ENCODE results near the gene ADAMTS6.
"Not testable (repeated sequence)": the region's sequence is repeated elsewhere in the genome, so short reads cannot be mapped to it uniquely, and the experiment has no call there.

The ADAMTS6 gene

DNA sequence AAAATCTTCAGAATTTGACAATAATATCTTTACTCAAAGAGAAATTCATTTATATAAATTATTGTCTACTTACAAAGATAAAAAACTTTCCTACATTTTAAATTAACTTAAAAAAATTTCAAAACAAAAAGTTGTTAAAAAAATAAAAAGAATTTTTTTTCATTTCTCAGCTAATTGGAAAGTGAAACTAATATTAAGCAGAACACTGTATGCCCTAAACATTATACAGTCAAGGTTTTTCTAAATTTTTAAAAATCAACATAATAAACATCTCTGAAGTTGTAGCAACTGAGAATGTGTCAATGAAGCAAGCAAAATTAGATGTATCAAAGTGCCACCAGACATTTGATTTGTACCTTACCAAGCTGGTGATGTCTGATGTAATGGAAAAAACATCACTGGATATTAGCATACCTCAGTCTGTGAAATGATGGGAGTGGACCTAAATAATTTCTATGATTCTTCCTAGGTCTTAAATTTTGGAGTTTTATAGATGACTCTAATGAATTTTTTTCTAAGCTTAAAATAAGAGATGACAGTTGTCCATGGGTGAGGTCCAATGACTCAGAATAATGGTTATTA is 290.1 kb downstream of the ADAMTS6 start:
- no peak for DNase-seq

DNA sequence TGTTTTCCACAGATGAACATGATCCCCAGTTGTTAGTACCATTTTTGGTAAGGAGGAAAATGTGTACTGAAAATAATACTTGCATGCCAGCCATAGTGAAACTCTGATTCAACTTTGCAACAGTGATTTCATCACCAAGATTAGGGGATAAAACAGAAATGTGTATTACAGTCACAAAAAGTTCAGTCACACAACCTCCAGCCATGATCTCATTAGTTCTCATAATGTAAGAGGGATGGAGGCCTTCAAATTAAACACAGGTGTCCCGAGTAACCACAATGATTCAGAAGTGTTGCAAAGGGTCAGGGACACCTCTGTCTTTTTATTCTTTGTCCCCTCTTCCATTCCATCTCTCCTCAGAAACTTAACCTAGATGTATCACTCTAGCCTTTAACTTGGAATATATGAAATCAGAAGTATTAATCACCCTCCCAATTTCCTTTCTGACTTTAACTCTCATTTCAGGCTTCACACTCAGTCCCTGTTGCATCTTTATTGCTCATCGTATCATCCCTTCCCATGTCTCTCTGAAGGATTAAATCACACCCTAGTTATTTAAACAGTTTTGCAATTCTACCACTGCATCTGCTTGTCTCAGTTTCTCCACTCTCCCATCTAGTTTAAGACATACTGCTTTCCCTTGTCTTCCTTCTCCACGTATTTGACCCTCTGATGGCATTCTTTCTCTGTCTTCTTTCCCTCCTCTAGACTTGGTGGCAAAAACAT is 291.2 kb downstream of the ADAMTS6 start:
- no peak for DNase-seq

DNA sequence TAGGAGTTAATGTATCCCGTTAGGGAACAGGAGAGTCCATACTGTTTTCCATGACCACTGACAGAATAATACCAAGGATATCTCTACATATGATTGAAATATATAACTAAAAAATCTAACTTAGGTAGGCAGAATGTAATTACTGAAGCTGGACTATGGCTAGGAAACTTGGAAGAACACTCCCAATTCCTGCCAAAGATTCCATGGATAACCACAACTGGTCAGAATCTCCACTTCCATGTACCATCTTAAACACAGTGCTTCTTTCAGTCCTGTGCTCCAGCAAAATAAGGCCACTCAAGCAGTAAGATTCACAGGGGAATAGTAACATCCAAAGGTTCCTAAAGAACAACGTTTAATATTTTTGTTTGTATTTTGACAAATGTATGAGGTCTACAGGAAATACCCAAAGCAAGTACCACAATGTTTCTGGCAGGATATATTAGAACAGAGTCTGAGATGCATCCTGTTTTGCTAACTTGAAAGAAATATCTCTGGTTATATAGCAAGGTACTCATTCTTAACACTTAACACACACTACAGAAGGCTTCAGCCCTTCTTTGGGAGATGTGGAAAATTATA is 295.0 kb downstream of the ADAMTS6 start:
- DNase-seq = no peak

DNA sequence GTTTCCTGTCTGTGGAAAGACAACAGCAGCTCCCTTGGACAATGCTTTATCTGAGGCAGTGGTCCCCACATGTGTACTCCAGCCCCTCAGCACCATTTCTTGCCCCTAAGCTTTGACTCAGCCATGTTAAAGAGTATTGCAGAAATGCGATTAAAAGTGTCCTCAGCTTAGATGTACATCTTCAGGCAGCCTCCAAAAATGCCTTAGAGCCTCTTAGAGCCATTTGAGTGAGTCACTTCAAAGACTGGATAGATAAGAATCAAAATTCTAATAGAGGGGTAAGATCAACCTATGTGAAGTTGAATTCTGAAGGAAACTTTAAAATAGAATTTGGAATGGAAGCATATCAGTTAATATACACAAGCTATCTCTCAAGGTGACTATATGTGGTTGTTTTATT is 296.3 kb downstream of the ADAMTS6 start:
- no peak for DNase-seq

DNA sequence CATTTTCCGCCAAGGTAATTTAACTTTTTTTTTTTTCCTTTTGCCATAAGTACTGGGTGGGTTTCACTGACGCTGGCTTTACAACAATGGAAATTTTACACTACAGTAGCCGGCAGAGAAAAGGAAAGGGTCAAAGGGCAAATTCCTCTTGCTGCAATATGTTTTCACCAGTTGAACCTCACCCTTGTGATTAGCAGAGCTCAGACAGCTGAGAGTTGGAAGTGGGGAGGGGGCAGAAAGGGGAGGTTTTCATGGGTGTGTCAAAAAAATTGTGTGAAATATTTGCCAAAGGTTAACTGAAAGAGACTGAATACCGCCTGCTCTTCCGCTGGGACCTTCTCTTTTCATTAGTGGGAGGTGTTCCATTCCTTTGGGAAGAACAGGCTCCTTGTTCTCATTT is 296.9 kb downstream of the ADAMTS6 start:
- DNase-seq = no peak

DNA sequence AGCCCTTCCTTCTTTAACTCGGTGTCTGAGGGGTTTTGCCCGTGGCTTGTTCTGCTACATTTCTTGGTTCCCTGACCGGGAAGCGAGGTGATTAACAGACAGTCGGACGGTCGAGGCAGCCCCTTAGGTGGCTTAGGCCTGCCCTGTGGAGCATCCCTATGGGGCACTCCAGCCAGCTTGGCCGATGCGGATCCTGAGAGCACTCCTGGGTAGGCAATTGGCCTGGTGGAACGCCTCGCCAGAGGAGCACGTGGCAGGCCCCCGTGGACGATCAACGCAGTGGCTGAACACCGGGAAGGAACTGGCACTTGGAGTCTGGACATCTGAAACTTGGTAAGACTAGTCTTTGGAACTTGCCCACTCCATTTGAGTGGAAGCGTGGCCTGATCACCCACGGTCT is 307.5 kb downstream of the ADAMTS6 start:
- not testable (repeated sequence) for DNase-seq

DNA sequence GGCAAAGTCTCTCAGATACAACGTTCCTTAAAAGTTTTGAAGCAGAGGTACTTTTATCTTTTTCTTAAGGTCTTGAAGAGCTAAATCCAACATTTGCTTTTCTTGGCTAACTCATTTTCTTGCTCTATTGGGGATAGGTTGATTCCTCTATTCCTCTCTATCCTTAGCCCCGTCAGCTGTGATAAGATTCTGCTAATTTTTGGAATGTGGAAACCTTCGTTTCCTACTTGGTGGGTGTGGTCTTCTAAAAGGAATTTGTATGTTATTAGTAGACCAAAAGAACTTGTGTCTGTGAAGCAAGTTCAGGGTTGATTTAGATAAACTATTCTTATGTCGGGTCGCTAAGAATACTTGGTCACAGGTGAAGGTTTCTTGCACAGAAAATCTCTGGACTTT is 308.6 kb downstream of the ADAMTS6 start:
- DNase-seq = no peak

DNA sequence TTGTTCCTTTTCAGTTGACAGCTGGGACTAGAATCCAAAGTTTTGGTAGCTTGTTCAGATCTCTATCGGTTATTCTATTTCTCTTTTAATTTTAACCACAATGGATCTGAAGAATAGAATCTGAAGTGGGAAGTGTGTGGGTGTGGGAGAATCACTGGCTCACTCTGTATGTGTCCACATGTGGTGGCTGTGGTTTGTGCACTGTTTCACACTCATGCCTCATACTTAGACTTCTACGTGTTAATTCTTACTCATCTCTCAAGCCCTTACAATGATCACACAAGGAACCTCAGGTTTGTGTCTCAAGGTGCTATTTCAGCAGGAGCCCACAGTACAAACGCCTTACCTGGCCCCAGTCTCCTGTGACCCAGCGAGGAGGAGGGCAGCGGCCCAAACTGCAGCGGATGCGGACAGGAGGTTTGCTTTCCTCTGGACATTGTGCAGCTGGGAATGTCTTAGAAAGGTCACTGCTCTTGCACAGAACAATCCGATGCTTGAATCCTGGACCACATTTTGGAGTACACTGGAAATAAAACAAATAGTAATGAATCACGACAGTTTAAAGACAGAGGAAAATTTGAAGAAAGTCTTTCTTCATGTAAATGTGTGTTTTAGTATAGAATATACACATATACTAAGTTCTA is 309.1 kb downstream of the ADAMTS6 start:
- DNase-seq = no peak

DNA sequence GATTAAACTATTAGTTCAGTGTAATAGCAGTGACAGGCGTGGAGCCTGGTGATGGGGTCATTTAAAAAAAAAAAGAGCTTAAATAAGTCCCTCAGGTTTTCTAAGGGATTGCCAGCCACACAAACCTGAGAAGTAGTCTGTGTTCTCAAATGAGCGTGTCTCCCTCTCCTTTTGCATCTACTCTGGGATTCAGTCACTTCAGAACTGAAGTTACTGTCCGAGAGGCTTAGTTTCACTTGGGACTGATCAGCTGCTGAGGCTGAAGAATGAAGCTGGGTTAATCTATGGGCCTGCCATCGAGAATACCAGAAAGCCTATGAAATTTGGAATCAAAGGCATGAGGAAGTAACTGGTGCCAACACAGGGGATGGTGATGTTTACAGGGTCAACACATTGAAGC is 310.1 kb downstream of the ADAMTS6 start:
- no peak for DNase-seq

DNA sequence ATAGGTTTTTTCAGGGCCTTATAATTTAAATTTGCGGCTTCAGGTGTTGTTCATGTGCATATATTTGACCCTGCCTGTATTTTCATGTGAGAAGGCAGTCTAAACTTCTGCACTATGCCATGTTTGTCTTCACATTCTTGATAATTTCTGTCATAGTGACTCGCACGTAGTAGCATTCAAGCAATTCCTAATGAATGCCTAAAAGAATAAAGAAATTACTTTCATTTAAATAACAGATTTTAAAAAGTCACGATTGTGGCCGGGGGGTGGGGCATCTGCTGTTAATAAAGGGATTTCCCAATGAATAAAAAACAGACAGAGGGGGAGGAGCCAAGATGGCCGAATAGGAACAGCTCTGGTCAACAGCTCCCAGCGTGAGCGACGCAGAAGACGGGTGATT is 318.0 kb downstream of the ADAMTS6 start:
- DNase-seq = no peak

DNA sequence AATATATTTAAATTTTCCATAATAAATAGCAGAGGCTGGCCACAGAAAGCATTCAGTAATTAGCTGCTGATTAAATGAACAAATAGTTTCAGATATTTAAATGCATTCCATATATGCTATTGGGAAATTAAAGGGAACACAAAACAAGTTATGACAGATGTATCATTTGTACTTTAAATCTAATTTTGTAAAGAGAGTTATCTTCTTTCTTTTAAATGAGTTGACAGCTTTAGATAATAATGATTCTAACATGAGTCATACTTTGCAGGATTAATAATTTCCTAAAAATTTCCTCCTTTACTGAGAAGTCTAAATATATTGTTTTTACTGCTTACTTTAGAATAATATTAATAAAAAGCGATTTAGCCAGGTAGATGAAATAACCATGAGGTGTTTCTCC is 320.1 kb downstream of the ADAMTS6 start:
- DNase-seq = no peak

DNA sequence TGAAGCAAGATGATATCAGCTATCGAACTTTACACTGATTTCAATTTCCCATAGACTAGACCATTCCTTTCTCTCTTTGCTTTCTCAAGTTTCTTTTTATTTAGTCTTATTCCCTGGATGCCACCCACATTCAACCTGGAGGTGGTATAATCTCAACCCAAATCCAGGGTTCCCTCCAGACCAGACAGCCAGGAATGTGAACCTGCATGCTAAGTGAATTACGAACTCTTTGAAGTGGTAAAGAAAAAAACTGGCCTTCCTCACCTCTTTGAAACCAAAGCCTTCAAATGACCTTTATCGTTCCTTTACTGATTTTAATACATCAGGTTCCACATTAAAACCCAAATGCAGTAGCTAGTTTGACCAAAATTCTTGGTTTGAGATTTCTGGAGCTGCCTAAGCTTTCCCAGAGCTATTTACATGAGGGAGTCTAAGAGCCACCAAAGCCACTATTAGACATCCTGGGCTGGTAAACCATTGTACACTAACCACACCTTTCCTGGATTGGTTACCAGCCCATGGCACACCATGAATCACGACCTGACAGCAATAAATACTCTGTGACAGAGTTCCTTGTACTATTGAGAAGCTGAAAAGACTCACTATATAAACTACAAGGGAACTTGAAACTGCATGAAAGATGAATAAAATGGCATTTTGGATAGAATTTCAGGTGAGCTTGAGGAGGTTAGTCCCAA is 323.7 kb downstream of the ADAMTS6 start:
- DNase-seq = no peak

DNA sequence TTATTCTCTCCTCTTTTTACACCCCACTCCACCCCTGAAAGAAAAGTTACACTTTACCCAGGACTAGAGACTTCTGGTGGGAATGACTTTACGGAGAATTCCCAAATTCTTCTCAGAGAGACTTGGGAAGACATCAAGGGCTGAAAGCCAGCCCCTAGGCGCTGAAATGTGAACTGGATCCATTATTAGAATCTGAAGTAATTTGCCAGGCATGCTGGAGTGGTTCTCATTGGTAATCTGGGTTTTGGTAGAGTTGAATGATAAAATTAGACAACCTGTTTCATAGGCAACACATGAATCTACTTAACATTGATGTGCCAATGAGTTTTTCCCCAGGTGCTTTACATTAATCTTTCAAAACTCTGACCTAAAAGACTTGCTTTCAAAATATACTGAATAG is 324.8 kb downstream of the ADAMTS6 start:
- DNase-seq = no peak

DNA sequence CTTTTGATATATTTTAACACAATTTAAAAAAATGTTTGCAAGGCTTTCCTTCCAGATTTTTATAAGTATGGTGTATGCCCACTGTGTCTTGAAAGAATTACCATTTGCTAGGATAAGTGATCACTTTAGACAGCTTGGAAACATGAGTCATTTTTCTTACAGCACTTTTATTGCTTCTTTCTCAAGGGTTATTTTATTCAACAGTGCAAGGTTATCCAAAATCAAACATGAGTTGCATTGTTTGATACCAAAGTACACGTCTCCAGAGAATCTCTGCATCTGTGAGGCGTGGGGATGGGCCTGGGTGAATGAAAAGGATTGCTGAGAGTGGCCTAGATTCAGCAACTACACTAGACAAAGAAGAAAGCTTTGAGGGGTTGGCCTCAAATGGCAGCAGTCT is 329.6 kb downstream of the ADAMTS6 start:
- no peak for DNase-seq

DNA sequence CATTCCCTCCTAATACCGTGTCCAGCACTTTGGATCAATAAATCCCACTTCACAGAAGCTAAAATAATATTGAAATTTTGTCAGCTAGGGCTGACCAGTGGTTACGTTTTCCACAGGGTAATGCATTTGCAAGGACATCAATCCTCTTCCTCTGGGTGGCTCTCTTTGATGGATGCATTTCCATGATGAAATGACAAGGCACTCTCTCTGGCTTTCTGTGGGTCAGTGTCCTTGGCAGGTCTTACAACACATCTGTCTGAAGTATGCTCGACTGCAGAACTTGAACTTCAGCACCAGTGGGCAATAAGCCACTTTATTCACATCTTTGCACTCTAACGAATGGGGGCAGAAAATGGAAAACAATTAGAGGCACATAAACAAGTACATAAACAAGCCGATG is 330.1 kb downstream of the ADAMTS6 start:
- no peak for DNase-seq

DNA sequence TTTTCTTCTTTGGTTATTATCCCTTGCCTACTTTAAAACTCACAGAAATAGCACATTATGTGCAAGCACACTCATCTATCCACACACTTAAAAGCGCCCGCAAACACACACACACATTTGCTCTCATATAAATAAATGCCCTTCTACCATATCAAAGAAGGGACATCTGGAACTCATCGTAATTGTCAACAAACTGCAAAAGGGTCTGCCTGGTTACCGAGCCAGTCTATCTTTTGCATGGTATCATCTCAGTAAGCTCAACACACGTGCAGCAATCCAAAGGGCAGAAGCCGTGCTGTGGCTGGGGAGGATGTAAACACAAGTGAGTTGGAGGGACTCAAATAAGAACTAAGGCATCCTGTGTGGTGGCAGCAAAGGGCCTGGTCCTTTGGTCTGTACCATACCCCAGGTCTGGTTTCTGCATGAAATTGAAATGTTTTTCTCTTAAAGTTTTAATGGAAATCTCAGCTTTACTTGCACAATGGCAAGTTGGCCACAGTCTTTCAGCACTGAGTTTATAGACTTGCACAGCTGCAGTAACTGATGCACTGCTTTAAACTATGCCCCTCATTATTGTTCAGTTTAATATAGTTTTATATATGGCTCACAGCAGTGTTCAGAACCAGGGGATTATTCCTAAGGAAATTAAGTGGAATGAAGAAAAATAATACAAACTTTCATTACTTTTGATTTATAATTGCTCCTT is 331.0 kb downstream of the ADAMTS6 start:
- DNase-seq = no peak

DNA sequence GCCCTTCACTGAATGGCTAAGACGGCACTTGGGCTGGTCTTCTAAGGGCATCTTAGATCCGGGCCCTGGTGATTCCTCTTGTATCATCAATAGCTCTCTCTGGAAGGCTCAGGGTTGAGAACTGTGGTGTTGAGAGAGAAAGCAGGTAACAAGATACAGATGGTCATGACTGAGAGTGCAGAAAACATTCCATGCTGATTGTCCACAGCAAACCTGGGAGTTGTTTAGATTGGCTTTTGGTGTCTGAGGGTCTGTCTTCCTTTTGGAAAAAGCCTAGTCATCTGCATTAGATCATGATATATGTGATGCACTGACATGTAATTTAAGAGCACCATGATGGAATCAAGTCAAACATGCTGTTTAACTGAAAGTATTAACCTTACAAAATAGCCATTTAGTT is 331.9 kb downstream of the ADAMTS6 start:
- DNase-seq = no peak

DNA sequence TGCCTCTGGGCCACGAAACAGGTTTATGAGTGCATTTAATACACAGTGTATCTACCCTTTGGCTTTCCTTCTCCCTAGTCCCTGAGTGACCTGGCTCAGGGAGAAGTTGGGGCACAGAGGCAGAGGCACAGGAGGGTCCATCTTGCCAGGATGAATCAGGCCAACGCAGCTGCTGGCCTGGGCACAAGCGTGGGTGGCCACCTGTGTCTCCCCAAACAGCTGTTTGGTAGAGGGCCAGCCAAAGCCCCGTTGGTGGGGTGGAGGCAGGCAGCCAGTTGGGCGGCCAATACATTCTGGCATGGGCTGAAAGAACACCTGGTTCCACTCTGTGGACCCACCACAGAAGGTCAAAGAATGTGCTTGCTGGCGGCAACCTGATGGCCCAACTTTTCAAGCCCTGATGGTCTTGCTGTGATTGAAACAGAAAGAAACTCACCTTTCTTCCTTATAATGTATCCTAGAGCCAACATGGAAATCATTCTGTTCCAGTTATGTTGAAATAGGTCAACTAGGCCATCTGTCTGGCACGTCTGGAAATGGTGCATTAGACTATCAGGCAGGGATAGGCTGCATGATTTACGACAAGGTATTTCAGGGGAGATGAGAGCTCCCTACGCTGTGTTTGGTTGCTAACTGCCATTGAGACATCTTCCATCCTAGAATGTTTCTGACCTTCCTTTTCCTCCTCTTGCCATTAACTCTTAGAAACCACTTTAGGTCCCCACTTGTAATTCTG is 337.4 kb downstream of the ADAMTS6 start:
- DNase-seq = no peak

DNA sequence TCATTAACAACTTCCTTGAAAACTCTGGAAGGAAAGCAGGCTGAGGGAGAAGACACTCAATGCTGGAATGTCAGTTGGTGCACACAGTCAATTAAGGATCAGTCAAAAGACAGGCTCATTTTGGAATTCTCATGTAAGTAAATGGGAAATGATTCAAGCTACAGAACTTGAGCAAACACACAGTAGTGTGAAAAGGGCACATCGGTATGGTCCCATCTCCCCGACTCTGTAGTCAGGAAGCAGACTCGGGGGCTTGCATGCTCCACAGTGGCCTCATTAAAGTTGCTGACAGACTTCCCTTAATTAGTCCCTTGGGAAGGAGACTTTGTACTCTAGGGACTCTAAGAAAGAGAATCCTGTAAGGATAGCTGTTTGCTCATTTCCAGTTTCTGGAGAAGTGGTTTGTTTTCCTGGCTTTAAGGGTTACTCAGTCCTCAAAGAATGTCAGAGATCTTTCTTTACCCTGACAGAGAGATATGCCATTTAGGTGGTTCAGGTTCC is 339.2 kb downstream of the ADAMTS6 start:
- DNase-seq = no peak

DNA sequence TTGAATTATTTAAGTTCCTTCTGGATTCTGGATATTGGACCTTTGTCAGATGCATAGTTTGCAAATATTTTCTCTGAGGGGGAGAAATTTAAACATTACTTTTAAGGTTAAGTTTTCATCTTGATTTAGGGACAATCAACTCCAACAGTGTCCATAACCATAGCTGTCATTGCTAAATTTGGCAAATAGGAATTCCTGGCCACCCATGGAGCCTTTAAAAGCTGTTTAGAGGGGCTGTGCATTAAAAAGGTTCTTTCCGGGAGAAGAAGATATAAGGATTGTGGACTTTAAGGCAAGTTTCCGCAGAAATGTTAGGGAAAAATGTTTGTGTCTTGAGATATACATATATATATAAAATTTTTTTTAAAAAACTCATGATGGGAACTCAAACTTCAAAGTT is 339.7 kb downstream of the ADAMTS6 start:
- no peak for DNase-seq

DNA sequence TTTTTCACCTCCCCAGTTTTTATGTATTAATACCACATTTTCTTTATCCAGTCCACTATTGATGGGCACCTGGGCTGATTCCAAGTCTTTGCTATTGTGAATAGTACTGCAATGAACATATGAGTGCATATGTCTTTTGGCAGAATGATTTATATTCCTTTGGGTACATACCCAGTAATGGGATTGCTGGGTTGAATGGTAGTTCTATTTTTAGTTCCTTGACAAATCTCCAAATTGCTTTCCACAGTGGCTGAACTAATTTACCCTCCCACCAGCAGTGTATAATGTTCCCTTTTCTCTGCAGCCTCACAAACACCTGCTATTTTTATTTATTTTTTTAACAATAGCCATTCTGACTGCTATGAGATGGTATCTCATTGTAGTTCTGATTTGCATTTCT is 340.2 kb downstream of the ADAMTS6 start:
- no peak for DNase-seq

DNA sequence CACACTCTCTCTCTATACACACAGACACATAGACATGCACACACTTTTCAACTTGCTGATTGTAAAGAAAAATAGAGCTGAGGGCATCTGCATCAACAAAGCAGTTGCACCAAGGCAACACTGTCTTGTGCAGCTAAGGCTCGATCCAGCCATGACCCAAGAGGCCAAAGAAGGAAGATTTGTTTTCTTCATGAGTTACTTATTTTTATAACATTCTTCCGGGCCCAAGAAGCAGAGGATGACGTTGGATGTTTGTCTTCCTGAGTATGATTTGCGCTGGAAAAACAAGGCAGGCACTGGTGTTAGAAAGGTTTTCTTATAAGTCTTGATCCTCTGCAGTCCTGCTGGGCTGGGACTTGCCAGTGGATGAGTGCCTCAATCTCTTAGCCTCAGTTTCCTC is 344.1 kb downstream of the ADAMTS6 start:
- DNase-seq = no peak

All from NCI-H187 treated with DMSO at 0.1 percent for 48 hours (cell line).